ENCODE results near the gene PFKFB4. TPM values are rescaled to one million over a fixed set of nuclear protein-coding genes. Genes with fewer than 3 reads are reported as not detected.

The PFKFB4 gene
- total and polyA plus RNA-seq, 4 donors = 13.2 to 18.3 (median 14.7) TPM

DNA sequence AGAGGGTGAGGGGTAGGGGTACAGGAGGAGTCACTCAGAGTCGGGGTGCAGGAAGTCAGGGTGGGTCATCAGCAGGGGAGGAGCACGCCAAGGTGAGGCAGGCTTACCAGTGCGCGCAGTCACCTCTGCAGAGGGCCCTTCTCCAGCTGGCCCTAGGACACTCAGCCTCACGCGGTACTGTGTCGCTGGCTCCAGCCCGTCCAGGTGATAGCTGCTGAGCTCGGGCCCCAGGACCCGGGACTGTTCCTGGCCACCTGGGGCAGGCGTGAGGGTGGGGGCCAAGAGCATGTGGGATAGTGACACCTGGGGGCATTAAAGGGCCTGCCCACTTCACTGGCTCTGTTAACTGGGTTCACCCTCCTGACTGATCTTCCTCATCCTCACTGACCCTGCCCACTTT is 31.1 kb upstream of the PFKFB4 start:
- no peak for DNase-seq (ENCODE audit: low read depth in 4 of 6, low spot score in 6 of 6)
- Histone ChIP-seq H3K4me1 (ENCODE audit: control insufficient read depth, insufficient read depth, low read length) (no peaks in the 10 kb centered on the region), H3K27me3 (ENCODE audit: control insufficient read depth, insufficient read depth, low read length) (no peaks in the 10 kb centered on the region), H3K36me3 (ENCODE audit: control insufficient read depth, insufficient read depth, low read length) (peaks cover 76% of the 10 kb centered on the region), H3K27ac (ENCODE audit: low read depth, low read length) (no peak overlapping the region), H3K9me3 (ENCODE audit: control insufficient read depth, insufficient read depth, low read length) (no peaks in the 10 kb centered on the region), H3K4me3 (ENCODE audit: low read depth, low read length) (no peak overlapping the region)
- WGBS (ENCODE audit: insufficient coverage) = 84% methylated on average over 11 of the region's 11 CpGs

- peaks cover 81% of the 10 kb centered on the region for H3K36me3 ChIP-seq (ENCODE audit: control insufficient read depth, insufficient read depth, low read length)
- no peak for DNase-seq (ENCODE audit: low read depth in 4 of 6, low spot score in 6 of 6)
- WGBS (ENCODE audit: insufficient coverage) = 87% methylated on average over 4 of the region's 8 CpGs
Measured at GRCh38 chr3:48585411-48585810, 28.8 kb upstream of the PFKFB4 start.

DNA sequence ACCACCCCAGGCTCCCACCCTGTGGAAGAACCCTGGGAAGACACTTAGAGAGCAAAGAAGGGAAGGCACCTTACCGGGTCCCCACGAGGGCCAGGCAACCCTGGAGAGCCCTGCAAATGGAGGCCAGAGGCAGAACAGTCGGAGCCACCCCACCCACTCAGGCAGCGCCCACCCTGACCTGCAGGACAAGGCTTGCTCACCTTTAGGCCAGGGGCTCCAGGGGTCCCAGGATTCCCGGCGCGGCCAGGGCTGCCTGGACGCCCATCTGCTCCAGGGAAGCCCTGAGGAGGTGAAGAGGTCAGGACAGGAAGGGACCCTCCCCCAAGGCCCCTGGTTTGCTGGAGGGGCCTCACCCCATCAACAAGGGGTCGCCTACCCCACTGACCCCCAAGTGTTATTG is 28.2 kb upstream of the PFKFB4 start:
- WGBS (ENCODE audit: insufficient coverage) = 89% methylated on average over 4 of the region's 9 CpGs
- peaks cover 81% of the 10 kb centered on the region for H3K36me3 ChIP-seq (ENCODE audit: control insufficient read depth, insufficient read depth, low read length)

More at GRCh38 chr3:48585411-48585810, 28.8 kb upstream of the PFKFB4 start:
- no peak overlapping the region for H3K27ac ChIP-seq (ENCODE audit: low read depth, low read length)
- no peak overlapping the region for H3K4me3 ChIP-seq (ENCODE audit: low read depth, low read length)
- H3K9me3 ChIP-seq (ENCODE audit: control insufficient read depth, insufficient read depth, low read length) = no peaks in the 10 kb centered on the region
- H3K4me1 ChIP-seq (ENCODE audit: control insufficient read depth, insufficient read depth, low read length) = no peaks in the 10 kb centered on the region
- no peaks in the 10 kb centered on the region for H3K27me3 ChIP-seq (ENCODE audit: control insufficient read depth, insufficient read depth, low read length)

GRCh38 chr3:48581621-48582481 is 25.2 kb upstream of the PFKFB4 start:
- Histone ChIP-seq H3K4me3 (ENCODE audit: low read depth, low read length) (no peak overlapping the region), H3K4me1 (ENCODE audit: control insufficient read depth, insufficient read depth, low read length) (no peaks in the 10 kb centered on the region), H3K27me3 (ENCODE audit: control insufficient read depth, insufficient read depth, low read length) (no peaks in the 10 kb centered on the region), H3K27ac (ENCODE audit: low read depth, low read length) (no peak overlapping the region), H3K36me3 (ENCODE audit: control insufficient read depth, insufficient read depth, low read length) (peaks cover 79% of the 10 kb centered on the region), H3K9me3 (ENCODE audit: control insufficient read depth, insufficient read depth, low read length) (no peaks in the 10 kb centered on the region)
- WGBS (ENCODE audit: insufficient coverage) = 82% methylated on average over 10 of the region's 14 CpGs
- DNase-seq (ENCODE audit: low read depth in 4 of 6, low spot score in 6 of 6) = no peak

More for the DNA sequence above, 28.2 kb upstream of the PFKFB4 start:
- Histone ChIP-seq H3K9me3 (ENCODE audit: control insufficient read depth, insufficient read depth, low read length) (no peaks in the 10 kb centered on the region), H3K4me3 (ENCODE audit: low read depth, low read length) (no peak overlapping the region), H3K27ac (ENCODE audit: low read depth, low read length) (no peak overlapping the region), H3K27me3 (ENCODE audit: control insufficient read depth, insufficient read depth, low read length) (no peaks in the 10 kb centered on the region), H3K4me1 (ENCODE audit: control insufficient read depth, insufficient read depth, low read length) (no peaks in the 10 kb centered on the region)
- no peak for DNase-seq (ENCODE audit: low read depth in 4 of 6, low spot score in 6 of 6)

- WGBS (ENCODE audit: insufficient coverage) = 85% methylated on average over 4 of the region's 4 CpGs
- DNase-seq (ENCODE audit: low read depth in 4 of 6, low spot score in 6 of 6) = no peak
Measured at GRCh38 chr3:48576647-48577046, 20.0 kb upstream of the PFKFB4 start.

DNA sequence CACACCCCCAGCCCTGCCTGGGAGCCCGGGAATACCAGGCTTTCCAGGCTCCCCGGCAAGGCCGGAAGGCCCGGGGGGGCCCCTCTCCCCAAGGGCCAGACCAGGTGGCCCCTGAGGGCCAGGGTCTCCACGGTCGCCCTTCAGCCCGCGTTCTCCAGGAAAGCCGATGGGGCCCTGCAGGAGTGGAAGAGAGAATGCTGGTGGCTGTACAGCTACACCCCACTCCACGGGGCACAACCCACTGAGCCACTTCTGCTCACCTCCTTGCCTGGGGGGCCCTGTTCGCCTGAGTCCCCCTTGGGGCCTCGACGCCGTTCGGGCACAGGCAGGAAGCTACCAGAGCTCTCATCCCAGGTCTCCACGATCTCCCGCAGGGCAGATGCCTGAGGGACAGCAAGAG is 18.8 kb upstream of the PFKFB4 start:
- H3K36me3 ChIP-seq (ENCODE audit: control insufficient read depth, insufficient read depth, low read length) = peaks cover 74% of the 10 kb centered on the region
- no peak for DNase-seq (ENCODE audit: low read depth in 4 of 6, low spot score in 6 of 6)
- H3K27me3 ChIP-seq (ENCODE audit: control insufficient read depth, insufficient read depth, low read length) = no peaks in the 10 kb centered on the region
- H3K4me3 ChIP-seq (ENCODE audit: low read depth, low read length) = no peak overlapping the region
- no peaks in the 10 kb centered on the region for H3K9me3 ChIP-seq (ENCODE audit: control insufficient read depth, insufficient read depth, low read length)
- 84% methylated on average over 13 of the region's 17 CpGs for WGBS (ENCODE audit: insufficient coverage)
- H3K27ac ChIP-seq (ENCODE audit: low read depth, low read length) = no peak overlapping the region
- no peaks in the 10 kb centered on the region for H3K4me1 ChIP-seq (ENCODE audit: control insufficient read depth, insufficient read depth, low read length)

More at GRCh38 chr3:48576647-48577046, 20.0 kb upstream of the PFKFB4 start:
- H3K9me3 ChIP-seq (ENCODE audit: control insufficient read depth, insufficient read depth, low read length) = no peaks in the 10 kb centered on the region
- no peaks in the 10 kb centered on the region for H3K27me3 ChIP-seq (ENCODE audit: control insufficient read depth, insufficient read depth, low read length)
- no peaks in the 10 kb centered on the region for H3K4me1 ChIP-seq (ENCODE audit: control insufficient read depth, insufficient read depth, low read length)
- H3K27ac ChIP-seq (ENCODE audit: low read depth, low read length) = no peak overlapping the region
- no peak overlapping the region for H3K4me3 ChIP-seq (ENCODE audit: low read depth, low read length)
- H3K36me3 ChIP-seq (ENCODE audit: control insufficient read depth, insufficient read depth, low read length) = peaks cover 72% of the 10 kb centered on the region

DNA sequence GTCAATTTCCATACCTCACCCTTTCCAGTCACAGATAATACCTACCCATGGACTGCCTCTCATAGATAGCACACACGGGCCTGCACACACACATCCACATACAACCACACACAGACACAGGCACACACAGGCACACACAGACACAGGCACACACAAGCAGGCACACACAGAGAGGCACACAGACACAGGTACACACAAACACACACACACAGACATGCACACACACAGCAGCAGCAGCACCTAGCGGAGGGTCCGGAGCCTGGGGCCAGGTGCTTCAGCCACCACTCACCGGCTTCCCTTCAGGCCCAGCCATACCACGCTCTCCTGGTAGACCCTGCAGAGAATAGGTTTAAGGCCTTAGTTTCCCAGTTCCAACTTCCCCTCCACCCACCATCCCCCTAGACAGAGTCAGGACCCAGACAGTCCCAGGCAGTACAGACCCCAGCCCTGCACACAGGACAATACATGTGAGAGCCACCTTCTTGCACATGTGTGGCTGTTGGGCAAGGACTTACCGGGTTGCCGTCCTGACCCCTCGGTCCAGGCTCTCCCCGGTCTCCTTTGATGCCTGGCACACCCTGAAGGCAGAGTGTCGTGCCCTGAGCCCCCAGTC is 17.5 kb upstream of the PFKFB4 start:
- Histone ChIP-seq H3K27me3 (ENCODE audit: control insufficient read depth, insufficient read depth, low read length) (no peaks in the 10 kb centered on the region), H3K4me1 (ENCODE audit: control insufficient read depth, insufficient read depth, low read length) (no peaks in the 10 kb centered on the region), H3K27ac (ENCODE audit: low read depth, low read length) (no peak overlapping the region), H3K36me3 (ENCODE audit: control insufficient read depth, insufficient read depth, low read length) (peaks cover 73% of the 10 kb centered on the region), H3K9me3 (ENCODE audit: control insufficient read depth, insufficient read depth, low read length) (no peaks in the 10 kb centered on the region), H3K4me3 (ENCODE audit: low read depth, low read length) (no peak overlapping the region)
- WGBS (ENCODE audit: insufficient coverage) = 97% methylated on average over 10 of the region's 10 CpGs
- no peak for DNase-seq (ENCODE audit: low read depth in 4 of 6, low spot score in 6 of 6)

DNA sequence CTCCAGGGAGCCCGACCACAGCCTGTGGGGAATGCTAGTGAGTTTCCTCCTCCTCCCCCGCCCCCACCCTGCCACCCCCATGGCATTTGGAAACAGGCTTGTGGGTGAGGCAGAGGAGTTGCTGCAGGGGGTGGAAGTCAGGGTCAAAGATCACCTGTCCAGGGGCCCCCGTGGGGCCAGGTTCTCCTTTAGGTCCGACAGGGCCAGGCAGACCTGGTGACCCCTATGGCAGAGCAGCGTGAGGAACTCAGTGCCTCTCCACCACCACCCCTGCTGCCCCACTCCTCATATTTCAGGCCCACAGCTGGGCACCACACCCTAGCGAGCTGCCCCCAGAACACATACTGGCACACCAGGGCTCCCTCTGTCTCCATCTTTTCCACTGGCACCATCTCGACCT is 15.9 kb upstream of the PFKFB4 start:
- WGBS (ENCODE audit: insufficient coverage) = 86% methylated on average over 5 of the region's 7 CpGs
- DNase-seq (ENCODE audit: low read depth in 4 of 6, low spot score in 6 of 6) = no peak

GRCh38 chr3:48571938-48572337 is 15.3 kb upstream of the PFKFB4 start:
- H3K4me1 ChIP-seq (ENCODE audit: control insufficient read depth, insufficient read depth, low read length) = no peaks in the 10 kb centered on the region
- no peaks in the 10 kb centered on the region for H3K9me3 ChIP-seq (ENCODE audit: control insufficient read depth, insufficient read depth, low read length)
- 80% methylated on average over 9 of the region's 12 CpGs for WGBS (ENCODE audit: insufficient coverage)
- no peak overlapping the region for H3K4me3 ChIP-seq (ENCODE audit: low read depth, low read length)
- peaks cover 78% of the 10 kb centered on the region for H3K36me3 ChIP-seq (ENCODE audit: control insufficient read depth, insufficient read depth, low read length)
- DNase-seq (ENCODE audit: low read depth in 4 of 6, low spot score in 6 of 6) = no peak
- no peaks in the 10 kb centered on the region for H3K27me3 ChIP-seq (ENCODE audit: control insufficient read depth, insufficient read depth, low read length)
- H3K27ac ChIP-seq (ENCODE audit: low read depth, low read length) = no peak overlapping the region

More for the DNA sequence above, 15.9 kb upstream of the PFKFB4 start:
- Histone ChIP-seq H3K4me1 (ENCODE audit: control insufficient read depth, insufficient read depth, low read length) (no peaks in the 10 kb centered on the region), H3K27ac (ENCODE audit: low read depth, low read length) (no peak overlapping the region), H3K27me3 (ENCODE audit: control insufficient read depth, insufficient read depth, low read length) (no peaks in the 10 kb centered on the region), H3K36me3 (ENCODE audit: control insufficient read depth, insufficient read depth, low read length) (peaks cover 73% of the 10 kb centered on the region), H3K4me3 (ENCODE audit: low read depth, low read length) (no peak overlapping the region), H3K9me3 (ENCODE audit: control insufficient read depth, insufficient read depth, low read length) (no peaks in the 10 kb centered on the region)
